ENCODE data around the gene IL13RA1. TPM values are rescaled to one million over a fixed set of nuclear protein-coding genes. Genes with fewer than 3 reads are reported as not detected.

IL13RA1 gene
- 100 to 1,000 TPM in 1 of 4 donors, 10 to 100 TPM in 3; 53.1 to 101 (median 85.2) TPM for total RNA-seq

DNA sequence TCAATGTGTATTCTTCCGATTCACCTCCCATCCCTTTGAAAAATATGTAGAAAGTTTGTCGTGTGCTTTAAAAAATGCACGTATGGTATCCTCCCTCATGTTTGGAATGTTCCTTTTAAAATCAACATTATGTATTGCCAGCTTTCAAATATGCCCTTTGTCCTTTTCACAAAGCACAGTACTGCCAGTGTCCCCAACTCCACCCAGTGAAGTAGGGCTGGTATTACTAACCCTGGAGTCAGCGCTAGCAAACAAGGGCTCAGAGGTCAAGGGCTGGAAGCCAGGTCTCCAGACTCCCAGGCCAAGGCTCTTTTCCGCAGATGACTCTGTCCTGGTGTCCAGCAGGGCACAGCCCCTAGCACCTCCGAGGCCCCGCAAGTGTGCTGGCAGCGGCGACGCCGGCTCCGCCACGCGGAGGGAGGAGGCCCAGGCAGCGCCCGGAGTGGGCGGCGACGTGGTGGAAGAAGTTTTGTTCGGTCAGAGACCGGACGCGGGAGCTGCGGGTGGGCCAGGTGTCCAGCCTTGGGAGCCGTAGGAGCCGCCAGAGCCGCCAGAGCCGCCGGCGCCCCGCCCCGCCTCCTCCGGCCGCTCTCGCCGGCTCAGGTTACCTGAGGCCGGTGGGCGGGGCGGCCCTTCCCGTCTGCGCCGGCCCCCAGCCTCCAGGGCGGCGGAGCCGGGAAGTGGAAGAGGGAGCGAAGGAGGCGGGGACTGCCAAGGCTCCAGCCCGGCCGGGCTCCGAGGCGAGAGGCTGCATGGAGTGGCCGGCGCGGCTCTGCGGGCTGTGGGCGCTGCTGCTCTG lies at the start of gene IL13RA1:
TSS of gene IL13RA1 (plus strand) at position 720 of the 799 bp plus-strand sequence. CDS start at position 753, 33 bp downstream.
- no peaks in the 10 kb centered on the region for H3K9me3 ChIP-seq
- H3K27me3 ChIP-seq: no peaks in the 10 kb centered on the region
- WGBS: 34% methylated on average over 30 of the region's 56 CpGs
- H3K36me3 ChIP-seq: no peaks in the 10 kb centered on the region
- TF ChIP-seq POLR2A (IDR thresholded peaks at IDR 0.05; ENCODE audit: low read depth) (no peak), EP300 (IDR thresholded peaks at IDR 0.05) (no peak), POLR2AphosphoS5 (IDR thresholded peaks at IDR 0.05) (peak; percentile 58 to 62)
- TF ChIP-seq, protein P1, sequence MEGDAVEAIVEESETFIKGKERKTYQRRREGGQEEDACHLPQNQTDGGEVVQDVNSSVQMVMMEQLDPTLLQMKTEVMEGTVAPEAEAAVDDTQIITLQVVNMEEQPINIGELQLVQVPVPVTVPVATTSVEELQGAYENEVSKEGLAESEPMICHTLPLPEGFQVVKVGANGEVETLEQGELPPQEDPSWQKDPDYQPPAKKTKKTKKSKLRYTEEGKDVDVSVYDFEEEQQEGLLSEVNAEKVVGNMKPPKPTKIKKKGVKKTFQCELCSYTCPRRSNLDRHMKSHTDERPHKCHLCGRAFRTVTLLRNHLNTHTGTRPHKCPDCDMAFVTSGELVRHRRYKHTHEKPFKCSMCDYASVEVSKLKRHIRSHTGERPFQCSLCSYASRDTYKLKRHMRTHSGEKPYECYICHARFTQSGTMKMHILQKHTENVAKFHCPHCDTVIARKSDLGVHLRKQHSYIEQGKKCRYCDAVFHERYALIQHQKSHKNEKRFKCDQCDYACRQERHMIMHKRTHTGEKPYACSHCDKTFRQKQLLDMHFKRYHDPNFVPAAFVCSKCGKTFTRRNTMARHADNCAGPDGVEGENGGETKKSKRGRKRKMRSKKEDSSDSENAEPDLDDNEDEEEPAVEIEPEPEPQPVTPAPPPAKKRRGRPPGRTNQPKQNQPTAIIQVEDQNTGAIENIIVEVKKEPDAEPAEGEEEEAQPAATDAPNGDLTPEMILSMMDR (IDR thresholded peaks at IDR 0.05): peak in 1 of 3 experiments; percentile 5
- peaks cover 2 to 64% (median 55%) of the 10 kb centered on the region in 4 donors for H3K4me1 ChIP-seq
- peak within 1 kb of the TSS; percentile 92 to 98 (median 96) for H3K27ac ChIP-seq (replicated peaks in 1 of 4)
- intact Hi-C loops (cut with DNase I): no loop called here
- peak within 1 kb of the TSS; percentile 71 to 85 (median 75) for H3K4me3 ChIP-seq
- peak; percentile 92 for DNase-seq (ENCODE audit: extremely low spot score)

DNA sequence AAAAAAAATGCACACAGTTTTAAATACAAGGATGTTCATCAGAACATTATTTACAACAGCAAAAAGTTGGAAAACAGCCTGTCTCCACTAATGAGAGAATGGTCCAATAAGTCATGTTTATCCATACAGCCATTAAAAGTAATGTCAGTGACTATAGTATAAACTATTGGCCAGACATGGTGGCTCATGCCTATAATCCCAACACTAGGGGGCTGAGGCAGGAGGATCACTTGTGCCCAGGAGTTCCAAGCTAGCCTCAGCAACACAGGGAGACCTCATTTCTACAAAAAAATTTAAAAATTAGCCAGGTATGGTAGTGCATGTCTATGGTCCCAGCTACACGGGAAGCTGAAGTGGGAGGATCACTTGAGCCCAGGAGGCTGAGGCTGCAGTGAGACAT lies 48.1 kb upstream of the IL13RA1 start:
- no peak for DNase-seq (ENCODE audit: extremely low spot score)
- Histone ChIP-seq H3K4me3 (no peak overlapping the region), H3K36me3 (peaks cover 0 to 22% (median 0%) of the 10 kb centered on the region in 4 donors), H3K27me3 (no peaks in the 10 kb centered on the region), H3K9me3 (no peaks in the 10 kb centered on the region), H3K27ac (replicated peaks in 1 of 4) (no peak overlapping the region), H3K4me1 (peaks cover 0 to 7% (median 0%) of the 10 kb centered on the region in 4 donors)
- 76% methylated on average over 1 of the region's 1 CpG for WGBS
- intact Hi-C loops (cut with DNase I): no loop called here
- no peak for TF ChIP-seq POLR2AphosphoS5 (IDR thresholded peaks at IDR 0.05)
- TF ChIP-seq, protein P1 (IDR thresholded peaks at IDR 0.05): no peak
- TF ChIP-seq EP300 (IDR thresholded peaks at IDR 0.05): no peak
- no peak for TF ChIP-seq POLR2A (IDR thresholded peaks at IDR 0.05; ENCODE audit: low read depth)

DNA sequence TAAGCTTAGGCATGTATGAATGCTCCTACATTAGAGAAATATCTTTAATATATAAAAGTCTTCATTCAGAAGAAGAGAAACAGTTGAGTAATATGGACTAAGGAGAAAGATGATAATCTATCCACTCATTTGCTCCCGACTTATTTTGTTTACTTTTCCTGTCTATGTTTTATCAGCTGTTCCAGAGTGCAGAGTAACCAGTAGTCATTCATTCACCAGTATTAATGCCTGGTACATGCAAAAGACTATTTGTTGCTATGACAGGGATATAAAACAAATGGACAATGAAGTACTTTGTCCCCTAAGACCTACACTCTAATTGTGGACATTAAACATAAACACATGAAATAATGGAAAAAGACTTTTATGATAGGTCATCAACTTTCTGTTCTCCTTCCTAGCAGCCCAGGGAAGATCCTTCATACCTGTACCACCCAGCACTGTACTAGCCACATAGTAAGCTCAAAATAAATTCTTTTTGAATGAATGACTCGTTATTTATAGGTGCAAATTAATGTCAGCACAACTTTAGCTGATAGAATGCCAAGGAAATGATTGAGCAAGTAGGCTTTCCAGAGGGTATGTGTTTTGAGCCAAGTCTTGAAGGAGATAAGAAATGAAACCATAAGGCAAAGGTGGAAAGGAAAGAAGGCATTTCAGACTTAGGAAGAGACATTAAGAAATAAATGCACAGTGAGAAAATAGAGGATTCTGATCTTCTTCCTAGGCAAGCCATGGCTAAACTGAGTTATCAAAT lies 45.0 kb upstream of the IL13RA1 start:
- TF ChIP-seq POLR2A (IDR thresholded peaks at IDR 0.05; ENCODE audit: low read depth) (no peak), EP300 (IDR thresholded peaks at IDR 0.05) (no peak), POLR2AphosphoS5 (IDR thresholded peaks at IDR 0.05) (no peak)
- TF ChIP-seq, protein P1 (IDR thresholded peaks at IDR 0.05): no peak
- WGBS: 33% methylated on average over 2 of the region's 2 CpGs
- Histone ChIP-seq H3K27me3 (no peaks in the 10 kb centered on the region), H3K27ac (replicated peaks in 1 of 4) (no peak overlapping the region), H3K4me3 (no peak overlapping the region), H3K9me3 (no peaks in the 10 kb centered on the region), H3K4me1 (peaks cover 0 to 7% (median 0%) of the 10 kb centered on the region in 4 donors), H3K36me3 (peaks cover 0 to 13% (median 0%) of the 10 kb centered on the region in 4 donors)
- no peak for DNase-seq (ENCODE audit: extremely low spot score)
- intact Hi-C loops (cut with DNase I): no loop called here

DNA sequence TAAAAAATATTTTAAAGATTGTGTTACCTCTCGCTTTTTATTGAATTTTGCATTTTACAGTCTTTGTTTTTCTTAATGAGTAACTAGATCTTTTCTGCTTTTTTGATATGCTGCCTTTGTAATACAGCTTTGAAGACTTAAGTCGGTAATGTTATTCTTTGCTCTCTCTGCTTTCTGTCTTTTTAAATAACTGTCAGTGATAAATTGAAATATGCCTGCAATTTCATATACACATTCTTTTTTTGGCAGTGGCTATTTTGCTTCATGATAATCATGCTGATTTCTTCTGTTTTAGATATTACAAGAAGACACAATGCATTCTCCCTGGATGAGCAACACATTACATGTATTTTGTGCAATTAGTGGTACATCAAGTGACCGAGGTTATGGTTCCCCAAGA lies 42.0 kb upstream of the IL13RA1 start:
- WGBS: 55% methylated on average over 3 of the region's 3 CpGs
- H3K4me1 ChIP-seq: peaks cover 0 to 7% (median 2%) of the 10 kb centered on the region in 4 donors

More for the DNA sequence above, 42.0 kb upstream of the IL13RA1 start:
- Histone ChIP-seq H3K4me3 (no peak overlapping the region), H3K27me3 (peaks cover 0 to 3% (median 0%) of the 10 kb centered on the region in 4 donors), H3K27ac (replicated peaks in 1 of 4) (no peak overlapping the region), H3K9me3 (no peaks in the 10 kb centered on the region), H3K36me3 (peaks cover 0 to 2% (median 0%) of the 10 kb centered on the region in 4 donors)
- no peak for DNase-seq (ENCODE audit: extremely low spot score)
- TF ChIP-seq POLR2AphosphoS5 (IDR thresholded peaks at IDR 0.05) (no peak), EP300 (IDR thresholded peaks at IDR 0.05) (no peak), POLR2A (IDR thresholded peaks at IDR 0.05; ENCODE audit: low read depth) (no peak)
- TF ChIP-seq, protein P1 (IDR thresholded peaks at IDR 0.05): no peak
- intact Hi-C loops (cut with DNase I): no loop called here
